ENCODE data around the gene ACSBG1.
A peak's percentile ranks its signal among the peaks of the same experiment; 100 is the strongest.

ACSBG1 gene

DNA sequence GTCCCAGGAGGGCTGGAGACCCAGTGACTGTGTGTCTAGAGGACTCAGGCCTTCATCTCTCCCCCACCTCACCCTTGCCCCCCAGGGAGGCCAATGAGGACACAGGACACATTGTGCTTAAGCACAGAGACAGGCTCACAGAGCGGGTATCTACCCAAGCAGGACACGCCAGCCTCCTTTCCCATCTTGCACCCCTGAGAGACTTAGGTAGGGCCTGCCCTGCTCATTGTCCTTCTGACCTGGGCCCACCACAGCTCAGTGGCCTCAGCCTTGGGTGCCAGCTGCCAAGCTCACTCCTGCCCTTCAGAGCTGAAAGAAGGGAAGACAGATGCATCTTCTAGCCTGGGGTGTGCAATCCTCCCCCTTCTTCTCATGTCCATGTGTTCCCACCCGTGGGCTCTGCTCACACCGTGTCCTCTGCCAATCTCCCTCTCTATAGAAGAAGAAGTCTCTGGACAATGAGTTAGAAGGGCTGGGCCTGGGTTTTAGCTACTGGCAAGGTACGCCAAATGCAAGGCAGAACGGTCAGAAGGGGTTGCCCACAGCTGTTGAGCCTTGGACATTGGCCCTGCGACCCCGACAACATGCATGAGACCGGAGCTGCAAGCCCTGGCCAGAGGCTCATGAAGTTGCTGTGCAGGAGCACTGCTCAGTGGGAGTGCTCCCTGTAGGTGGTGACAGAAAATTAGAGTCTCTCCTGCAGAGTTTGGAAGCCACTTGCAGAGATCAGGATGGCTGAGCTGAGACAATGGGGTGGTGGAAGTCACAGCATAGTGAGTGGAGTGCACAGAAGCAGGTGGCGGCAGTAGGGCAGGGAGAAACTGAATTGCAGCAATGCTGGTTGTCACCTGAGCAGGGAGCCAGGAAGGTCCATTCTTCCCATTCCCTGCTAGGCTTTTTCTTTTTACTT, 32.8 kb downstream of the ACSBG1 start:
- DNase-seq, result no peak

DNA sequence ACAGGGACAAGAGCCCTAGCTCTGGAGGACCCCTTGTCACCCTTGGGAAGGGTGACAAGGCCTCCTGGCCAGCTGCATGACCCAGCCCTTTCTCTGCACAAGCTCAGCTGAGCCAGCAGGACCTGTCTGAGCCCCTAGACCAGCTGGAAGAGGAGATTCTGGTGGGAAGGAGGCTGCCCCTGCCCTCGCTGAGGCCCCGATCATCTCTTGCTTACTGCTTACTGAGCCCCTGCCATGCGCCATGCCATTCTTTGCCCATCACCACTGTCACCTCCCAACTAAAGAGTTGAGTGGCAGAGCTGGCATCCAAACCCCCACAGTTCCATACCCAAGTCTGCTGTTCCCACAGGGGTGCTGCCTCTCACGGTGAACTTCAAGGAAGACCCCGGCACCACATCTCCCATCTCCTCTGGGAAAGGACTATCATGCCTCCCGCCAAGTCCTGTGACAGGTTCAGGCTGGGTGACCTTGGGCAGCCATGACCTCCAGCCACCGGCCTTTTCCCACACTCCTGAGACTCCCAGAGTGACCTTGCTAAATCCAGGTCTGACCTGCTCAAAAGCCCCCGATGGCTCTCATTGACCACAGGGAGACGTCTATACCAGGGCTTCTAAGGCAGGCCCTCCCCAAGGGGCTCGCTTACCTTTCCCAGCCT, 34.0 kb downstream of the ACSBG1 start:
- no peak for DNase-seq

DNA sequence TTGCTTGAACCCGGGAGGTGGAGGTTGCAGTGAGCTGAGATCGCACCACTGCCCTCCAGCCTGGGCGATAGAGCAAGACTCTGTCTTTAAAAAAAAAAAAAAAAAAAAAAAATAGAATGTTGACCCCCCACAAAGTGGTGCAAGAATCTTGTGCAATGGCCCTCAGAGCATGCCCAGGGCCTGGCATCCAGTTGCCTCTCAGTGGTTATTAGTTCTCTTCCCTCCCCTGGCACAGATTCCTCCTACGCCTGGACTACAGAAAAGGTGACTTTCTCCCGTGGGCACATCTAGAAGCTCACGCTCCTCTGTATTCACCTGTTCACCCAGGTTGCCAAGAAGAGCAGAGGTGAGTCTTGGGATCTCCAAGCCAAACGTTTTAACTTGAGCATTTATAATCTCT, 36.7 kb downstream of the ACSBG1 start:
- DNase-seq, result no peak

DNA sequence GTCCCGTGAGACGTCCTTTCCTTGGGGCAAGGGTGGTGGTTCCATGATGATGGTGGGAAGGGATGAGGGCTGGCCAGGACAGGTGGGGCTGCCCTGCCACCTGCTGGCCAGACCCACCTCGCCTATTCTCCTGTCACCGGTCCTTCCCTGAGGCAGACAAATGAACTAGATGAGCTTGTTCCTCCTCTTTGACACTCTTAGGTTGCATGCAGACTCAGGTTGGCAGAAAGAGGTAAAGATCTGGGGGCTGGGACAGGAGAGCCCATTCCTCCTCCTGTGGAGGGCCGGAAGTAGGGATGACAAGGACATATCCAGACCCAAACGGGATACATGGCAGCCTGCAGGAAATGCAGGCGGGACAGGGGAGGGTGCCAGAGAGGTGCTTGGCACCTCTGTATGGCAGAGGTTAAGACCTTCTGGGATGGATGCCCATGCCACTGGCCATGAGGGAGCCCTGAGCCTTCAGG, 38.6 kb downstream of the ACSBG1 start:
- DNase-seq, result no peak

DNA sequence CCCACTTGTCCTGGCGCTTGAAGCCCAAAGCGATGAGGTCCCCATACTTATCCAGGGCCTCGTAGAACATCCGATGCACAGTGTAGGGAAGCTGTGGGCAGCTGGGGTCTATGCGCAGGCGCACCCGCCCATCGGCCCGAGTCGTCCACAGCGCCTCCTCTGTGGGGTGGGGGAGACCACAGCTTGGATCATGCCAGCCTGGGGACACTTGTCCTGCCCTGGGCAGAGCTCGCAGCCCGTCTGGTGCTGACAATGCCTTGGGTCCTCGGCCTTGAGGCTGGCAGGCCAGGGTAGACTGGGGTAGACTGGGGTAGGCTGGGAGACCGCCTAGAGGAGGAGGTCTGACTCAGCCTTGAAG, 39.8 kb downstream of the ACSBG1 start:
- DNase-seq, result no peak

DNA sequence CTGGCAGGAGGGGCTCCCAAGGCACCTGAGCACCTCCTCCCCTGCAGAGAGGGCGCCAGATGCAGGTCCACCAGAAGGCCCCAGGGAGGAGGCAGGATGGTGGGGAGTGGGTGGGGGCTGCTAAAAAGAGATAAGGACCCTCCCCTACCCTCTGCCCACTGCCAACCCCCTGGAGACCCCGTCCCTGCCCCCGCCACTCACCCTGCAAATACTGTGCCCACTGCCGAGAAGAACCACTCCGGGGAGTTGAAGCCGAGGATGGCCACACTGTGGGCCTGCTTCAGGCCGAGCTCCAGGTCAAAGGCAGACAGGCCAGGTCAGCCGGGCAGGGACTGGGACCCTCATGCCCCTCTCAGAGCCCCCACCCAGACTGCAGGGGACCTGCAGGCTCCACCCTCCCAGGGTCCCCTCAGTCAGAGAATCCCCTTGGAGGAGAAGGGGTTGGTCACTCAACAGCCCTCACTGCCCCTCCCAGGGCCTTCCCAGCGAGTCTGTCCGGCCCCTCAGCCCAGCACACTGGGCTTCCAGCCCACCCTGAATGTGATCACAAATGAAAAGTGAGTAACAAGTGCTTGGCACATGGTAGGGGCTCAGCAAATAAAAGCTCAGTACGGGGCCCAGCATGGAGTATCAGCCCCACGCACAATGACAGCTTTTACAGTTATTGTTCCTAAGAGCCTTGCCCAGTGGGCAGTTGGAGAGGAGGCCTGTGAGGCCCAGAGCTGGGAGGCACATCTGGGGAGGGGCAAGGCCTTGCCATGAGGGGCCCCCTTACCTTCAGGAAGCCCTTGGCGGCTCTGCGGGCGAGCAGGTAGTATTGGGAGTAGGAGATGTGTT, 40.4 kb downstream of the ACSBG1 start:
- DNase-seq, result no peak

DNA sequence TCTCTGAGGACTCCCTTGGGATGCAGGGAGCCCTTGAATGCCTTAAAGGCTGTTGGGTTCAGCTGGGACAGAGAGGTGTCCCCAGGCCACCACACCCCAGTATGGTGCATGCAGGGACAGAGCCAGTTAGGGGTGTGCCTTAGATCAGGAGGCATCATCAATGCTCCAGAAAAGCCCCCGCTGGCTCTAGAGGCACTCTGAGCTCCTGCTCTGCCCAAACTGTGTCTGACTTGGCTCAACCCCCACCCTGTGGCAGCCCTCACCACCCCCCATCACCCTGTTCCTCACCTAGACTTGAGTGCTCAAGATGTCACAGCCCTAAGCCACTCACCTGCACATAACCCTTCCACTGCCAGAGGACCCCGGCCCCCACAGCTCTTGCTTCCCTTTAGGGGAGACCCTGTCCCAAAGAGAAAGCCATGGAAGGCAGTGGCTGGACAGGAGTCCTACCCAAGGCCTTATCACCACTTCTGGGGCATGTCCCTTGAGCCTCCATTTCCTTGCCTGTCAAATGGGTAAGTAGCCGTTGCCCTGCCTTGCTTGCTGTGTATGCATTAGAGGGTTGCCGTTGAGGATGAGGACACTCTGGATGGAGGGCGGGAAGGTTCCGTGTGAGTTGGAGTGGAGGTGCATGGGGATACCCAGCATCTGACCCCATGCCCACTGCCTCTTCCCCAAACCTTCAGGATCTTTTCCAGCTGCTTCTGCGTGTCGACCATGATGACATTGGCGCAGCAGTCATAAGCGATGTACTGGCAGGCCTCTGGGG, 41.4 kb downstream of the ACSBG1 start:
- DNase-seq, result no peak

DNA sequence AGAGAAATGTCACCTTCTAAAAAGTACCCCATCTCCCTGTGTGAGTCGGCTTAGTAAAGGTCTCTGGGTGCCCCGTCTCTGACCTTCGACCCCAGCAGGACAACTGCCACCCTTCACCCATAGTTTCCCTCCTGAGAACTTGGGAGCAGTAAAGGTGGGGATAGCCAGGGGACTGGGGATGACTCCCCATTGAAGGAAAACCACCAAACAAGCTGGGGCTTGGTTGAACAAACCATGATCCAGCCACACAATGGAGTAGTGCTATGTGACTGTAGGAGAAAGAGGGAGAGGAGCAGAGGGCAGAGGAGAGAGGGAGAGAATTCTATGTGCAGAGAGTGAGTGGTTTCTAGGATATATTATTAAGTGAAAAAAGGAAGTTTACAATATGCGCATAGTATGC, 51.5 kb downstream of the ACSBG1 start:
- DNase-seq, result no peak

DNA sequence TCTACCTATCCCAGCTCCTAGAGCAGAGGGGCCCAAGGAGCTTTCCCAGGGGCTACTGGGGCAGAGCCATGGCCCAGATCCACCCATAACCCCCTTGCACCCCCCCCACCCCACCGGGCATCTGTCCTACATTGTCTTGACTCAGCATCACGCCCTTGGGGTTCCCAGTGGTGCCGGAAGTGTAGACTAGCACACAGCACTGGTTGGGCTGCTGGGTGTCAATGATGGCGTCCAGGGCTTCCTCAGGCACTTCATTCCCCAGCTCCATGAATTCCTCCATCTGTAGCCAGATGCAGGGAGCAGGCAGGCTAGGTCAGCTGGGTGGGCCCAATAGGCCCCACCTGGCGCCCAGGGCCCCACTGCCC, 52.0 kb downstream of the ACSBG1 start:
- DNase-seq, result no peak

DNA sequence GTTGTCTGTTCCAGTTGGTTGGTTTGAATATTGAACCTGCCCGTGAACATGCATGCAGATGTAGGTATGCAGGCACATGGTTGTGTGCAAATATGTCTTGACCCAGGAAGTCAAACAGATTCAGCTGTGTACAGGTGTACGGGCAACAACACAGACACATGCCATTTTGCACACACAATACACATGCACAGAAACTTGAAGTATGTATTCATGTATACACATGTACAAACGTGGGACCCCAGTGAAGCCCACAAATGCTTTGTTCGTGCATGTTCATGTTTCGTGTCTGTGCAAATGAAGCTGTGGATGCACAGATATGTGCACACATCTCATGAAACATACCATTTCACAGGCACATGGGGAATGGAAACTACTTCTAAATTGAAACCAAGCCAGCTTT, 54.5 kb downstream of the ACSBG1 start:
- DNase-seq, result no peak

DNA sequence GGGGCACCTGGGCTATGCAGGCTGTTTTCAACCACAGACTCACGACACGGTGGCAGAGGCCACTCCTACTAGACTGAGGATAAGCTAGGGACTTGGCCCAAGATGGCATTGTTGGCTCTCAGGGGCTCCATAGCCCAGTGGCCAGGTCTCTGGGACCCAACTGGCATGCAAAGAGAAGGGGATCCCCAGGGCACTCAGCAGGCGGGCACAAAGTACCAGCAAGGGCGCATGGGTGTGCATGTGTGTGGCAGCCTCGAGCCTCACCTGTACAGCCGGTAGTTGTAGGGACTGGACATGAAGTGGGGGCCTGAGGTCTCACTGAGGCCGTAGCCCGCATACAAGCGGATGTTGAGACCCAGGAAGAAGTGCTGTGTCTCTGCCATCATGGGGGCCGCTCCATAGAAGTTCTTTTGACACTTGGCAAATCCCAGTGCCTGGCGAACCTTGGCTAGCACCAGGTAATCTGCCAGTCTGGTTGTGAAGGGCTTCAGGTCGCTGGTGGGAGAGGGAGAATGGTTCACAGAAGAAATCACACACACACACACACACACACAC, 55.0 kb downstream of the ACSBG1 start:
- no peak for DNase-seq

DNA sequence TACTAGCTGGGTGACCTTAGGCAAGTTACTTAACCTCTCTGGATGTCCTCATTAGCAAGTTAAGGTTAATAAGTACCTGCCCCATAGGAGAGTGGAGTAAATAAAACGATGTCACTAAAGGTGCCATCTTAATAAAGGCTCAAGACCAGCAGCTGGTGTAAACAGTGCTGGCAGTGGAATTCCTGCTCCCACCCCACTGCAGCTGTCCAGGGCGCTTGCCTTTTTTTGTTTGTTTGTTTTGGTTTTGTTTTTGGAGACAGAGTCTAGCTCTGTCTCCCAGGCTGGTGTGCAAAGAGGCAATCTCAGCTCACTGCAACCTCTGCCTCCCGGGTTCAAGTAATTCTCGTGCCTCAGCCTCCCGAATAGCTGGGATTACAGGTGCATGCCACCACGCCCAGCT, 56.3 kb downstream of the ACSBG1 start:
- DNase-seq, result no peak

DNA sequence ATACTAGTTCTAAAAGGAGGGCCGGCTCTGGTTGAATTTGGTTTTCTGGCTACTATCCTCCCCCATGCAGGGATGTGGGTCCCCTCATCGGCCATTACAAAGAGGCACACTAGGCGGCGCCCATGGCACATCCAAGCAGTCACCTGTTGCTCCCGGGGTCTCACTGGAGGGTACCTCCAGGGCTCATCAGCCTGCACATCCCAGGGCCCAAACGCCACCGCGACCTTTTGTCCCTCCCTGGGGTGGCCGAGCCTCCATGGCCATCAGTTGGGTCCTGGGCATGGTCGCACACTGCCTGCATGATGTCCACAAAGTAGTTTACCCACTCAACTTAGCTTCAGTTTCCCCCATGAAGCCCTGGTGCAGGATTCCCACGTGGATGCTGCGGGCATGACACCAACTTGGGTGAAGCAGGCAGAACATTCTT, 56.9 kb downstream of the ACSBG1 start:
- DNase-seq, result no peak

DNA sequence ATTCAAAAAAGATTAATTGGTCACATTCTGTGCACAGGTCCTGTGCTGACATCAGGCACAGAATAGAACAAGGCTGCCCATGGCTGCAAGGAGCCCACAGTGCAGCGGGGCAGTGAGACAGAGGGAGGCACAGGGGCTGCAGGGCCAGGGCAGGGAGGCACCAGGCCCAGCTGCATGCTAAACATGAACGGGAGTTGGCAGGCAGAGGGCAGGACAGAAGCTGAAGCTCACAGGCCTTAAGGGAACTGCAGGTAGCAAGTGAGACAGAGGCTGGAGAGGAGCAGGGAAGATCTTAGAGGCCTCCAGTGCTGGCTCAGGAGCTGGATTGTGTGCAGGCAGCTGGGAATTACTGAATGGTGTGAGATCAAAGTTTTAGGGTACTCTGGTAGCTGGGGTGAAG, 59.0 kb downstream of the ACSBG1 start:
- DNase-seq, result no peak

DNA sequence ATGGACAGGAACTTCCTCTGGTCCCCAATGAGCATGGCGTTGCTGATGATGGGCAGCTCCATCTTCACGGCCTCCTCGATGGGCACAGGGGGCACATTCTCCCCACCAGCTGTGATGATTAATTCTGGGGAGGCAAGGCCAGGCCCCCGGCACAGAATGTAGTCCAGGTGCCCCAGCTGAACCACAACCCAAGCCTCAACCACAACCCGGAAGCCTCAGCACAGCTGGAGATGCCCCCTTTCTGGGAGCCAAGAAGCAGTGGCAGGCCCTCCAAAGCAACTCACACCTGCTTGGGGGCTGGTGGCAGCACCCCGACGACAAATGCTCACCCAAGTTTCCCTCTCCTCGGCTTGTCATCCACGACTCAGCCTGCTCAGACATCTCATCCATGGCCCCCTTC, 60.0 kb downstream of the ACSBG1 start:
- no peak for DNase-seq

DNA sequence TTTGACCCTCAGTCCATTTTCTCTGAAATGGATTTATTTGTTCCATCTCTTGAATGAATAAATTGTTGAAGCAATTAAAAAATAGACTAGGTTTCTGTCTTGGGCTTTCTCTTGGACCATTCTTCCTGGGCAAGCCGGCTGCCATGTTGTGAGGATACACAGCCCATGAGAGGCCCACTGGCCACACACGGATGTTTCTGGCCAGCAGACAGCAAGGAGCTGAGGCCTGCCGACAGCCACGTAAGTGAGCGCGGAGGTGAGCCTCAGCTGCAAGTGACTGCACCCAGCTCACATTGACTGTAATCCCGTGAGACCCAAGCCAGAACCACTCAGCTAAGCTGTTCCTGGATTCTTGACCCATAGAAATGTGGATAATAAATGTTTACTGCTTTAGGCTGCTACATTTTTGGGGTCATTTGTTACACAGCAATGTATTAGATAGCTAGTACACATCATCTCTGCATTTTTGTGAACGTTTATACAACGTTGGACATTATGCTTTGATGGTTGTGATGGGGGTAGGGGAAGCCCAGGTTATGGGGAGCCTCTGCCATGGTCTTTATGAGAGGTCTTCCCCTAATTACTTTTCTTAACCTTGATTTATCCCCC, 62.4 kb downstream of the ACSBG1 start:
- no peak for DNase-seq

DNA sequence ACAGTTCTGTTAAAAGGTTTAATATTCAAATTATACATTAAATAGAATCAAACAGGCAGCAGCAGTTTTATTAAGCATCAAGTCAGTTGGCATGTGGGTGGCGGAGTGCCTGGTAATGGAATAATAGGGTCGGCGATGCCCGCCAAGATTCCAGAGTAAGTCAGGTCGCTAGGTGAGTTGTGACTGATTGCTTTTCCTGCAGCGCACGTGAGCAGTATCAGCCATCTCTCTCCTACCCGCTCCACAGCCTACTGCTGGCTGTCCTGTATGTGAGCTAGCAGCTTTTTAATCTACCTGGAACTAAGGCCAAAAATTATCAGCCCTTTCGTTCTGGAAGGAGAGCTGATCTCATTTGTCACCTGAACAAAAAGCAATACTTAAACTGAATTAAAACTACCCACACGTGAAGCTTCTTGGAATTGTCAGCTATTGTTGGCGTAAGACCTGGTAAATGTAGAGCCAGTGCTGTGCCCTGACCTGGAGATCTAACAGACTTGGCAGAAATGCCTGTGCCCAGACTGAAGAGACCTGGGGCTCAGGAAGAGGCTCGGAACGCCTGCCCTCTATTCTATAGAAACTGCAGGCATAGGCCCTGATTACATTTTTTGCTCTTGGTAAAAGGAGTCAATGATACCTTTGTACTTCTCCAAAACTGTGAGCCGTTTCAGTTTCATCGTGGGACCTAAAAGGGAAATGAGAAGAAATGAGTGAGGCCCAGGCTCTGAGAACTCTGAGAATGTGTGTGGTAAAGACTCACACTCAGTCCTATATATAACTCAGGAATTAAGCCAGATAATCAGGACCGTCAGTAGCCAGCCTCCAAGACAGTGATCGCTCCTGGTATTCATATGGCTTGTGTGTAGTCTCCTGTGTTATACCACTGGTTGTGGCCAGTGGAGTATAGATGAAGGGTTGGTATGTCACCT, 63.3 kb downstream of the ACSBG1 start:
- DNase-seq, result peak; percentile 29

DNA sequence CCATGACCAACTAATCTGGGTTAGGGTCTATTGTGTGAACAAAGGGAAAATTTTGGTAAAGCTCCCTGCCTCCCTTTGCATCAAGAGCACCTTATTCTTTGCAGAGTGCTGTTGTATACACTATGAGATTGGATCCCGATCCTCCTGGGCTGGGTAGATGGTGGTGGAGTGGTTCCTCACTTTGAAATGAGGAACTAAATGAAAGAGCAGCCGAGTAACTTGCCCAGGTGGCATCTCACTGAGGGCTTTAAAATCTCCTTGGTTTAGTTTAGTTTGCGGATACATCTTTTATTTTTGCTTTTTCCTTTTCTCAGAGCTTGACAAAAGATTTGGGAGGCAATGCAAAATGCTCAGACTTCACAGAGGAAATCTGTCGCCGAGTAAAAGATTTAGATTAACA, 65.8 kb downstream of the ACSBG1 start:
- no peak for DNase-seq

DNA sequence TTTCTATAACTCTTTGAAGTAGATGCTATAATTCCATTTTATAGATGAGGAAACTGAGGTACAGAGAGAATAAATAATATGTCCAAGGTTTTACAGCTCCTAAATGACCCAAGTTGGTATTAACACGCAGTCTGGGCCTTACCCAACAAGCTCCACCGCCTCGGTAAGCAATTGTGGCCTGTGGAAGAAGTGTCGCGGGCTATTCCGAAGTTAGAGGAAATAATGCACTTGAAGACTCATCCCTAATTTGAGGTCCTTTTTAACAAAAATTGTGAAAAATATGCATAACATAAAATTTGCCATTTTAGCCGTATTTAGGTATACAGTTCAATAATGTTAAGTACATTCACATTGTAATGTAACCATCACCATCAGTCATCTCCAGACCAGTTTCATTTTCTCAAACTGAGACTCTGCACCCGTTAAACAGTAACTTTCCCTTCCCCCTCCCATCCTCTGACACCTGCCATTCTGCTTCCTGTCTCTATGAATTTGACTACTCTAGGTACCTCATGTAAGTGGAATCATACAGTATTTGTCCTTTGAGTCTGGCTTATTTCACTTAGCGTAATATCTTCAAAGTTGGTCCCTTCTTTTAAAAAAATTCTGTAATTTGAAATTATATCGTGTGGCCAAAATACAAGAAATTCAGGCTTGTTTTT, 67.0 kb downstream of the ACSBG1 start:
- DNase-seq, result no peak

DNA sequence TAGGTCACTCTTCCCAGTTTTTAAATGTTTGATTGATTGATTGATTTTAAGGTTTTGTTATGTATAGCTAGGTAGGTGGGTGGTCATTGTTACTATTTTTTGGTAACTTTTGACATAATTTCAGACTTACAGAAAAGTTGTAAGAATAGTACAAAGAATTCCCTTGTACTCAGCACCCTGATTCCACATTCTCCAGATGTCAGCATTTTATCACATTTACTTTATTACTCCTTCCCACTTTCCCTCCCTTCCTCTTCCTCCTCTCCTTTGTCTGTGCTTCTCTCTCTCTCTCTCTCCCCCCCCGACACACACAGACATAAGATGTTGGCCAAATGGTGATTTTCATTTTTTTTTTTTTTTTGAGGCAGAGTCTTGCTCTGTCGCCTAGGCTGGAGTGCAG, 70.4 kb downstream of the ACSBG1 start:
- no peak for DNase-seq
